Chondrocyte (in vitro differentiated cells): Measurements from ENCODE around the gene RASGRP1. TPM values are rescaled to one million over a fixed set of nuclear protein-coding genes. Genes with fewer than 3 reads are reported as not detected.

Experiments used
- DNase-seq: peaks from one replicate; pipeline ENCODE4 v3.0.0; 2021; ENCODE audit warnings: mixed read lengths, low spot score
- H3K27ac Mint-ChIP-seq: one replicate; pipeline ENCODE4 v1.8.0; 2021; ENCODE audit warnings: mild to moderate bottlenecking, moderate library complexity, mixed read lengths; ENCODE audit not compliant: unreplicated experiment
- H3K27me3 Mint-ChIP-seq: 2 replicates; pipeline ENCODE4 v1.8.0; 2021; ENCODE audit warnings: low read depth, mixed read lengths
- H3K36me3 Mint-ChIP-seq: 2 replicates; pipeline ENCODE4 v1.8.0; 2021; ENCODE audit warnings: low read depth, mixed read lengths
- H3K4me1 Mint-ChIP-seq: 2 replicates; pipeline ENCODE4 v1.8.0; 2021; ENCODE audit warnings: low read depth, mild to moderate bottlenecking, mixed read lengths
- H3K4me3 Mint-ChIP-seq: one replicate; pipeline ENCODE4 v1.8.0; 2021; ENCODE audit warnings: mild to moderate bottlenecking, moderate library complexity, mixed read lengths; ENCODE audit not compliant: unreplicated experiment
- H3K9me3 Mint-ChIP-seq: 2 replicates; pipeline ENCODE4 v1.8.0; 2021; ENCODE audit warnings: low read depth, mixed read lengths
- total RNA-seq: library from RNA; stranded (reverse); gene quantifications from 3 replicates; pipeline ENCODE4 v1.2.1, GENCODE V29; 2021
- TF ChIP-seq, protein P1 (sequence below): fragments of 200-600 bp; sonication (generic); IDR thresholded peaks from 2 replicates; pipeline ENCODE4 v1.5.0; 2021; ENCODE audit warnings: antibody characterized with exemption, mild to moderate bottlenecking, moderate library complexity

Gene RASGRP1
- total RNA-seq, 1 donor from 2014 or later = 0.52 TPM

DNA sequence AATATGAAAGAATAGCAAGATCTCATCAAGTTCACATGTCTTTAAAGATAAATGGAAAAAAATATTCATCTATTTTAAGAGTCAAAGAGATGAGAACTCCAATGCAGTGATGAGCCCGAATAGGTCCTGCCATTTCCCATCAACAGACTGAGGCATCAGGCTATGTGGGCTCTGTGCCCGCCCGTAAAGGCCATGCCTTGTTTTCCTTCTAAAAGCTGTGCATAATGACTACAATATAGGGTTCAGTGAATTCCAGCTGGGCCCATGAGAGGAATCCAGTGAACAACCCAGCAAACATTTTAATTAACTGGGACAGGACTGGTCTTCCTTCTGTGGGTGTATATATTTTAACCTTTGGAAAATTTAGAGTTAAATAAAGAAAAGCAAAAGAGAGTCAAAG lies 44.6 kb downstream of the RASGRP1 start:
- Mint-ChIP-seq H3K27ac (no peak overlapping the region), H3K4me3 (no peak overlapping the region), H3K4me1 (peaks cover 4% of the 10 kb centered on the region), H3K27me3 (peaks cover 1% of the 10 kb centered on the region), H3K36me3 (no peaks in the 10 kb centered on the region), H3K9me3 (no peaks in the 10 kb centered on the region)
- no peak for DNase-seq
- TF ChIP-seq, protein P1, sequence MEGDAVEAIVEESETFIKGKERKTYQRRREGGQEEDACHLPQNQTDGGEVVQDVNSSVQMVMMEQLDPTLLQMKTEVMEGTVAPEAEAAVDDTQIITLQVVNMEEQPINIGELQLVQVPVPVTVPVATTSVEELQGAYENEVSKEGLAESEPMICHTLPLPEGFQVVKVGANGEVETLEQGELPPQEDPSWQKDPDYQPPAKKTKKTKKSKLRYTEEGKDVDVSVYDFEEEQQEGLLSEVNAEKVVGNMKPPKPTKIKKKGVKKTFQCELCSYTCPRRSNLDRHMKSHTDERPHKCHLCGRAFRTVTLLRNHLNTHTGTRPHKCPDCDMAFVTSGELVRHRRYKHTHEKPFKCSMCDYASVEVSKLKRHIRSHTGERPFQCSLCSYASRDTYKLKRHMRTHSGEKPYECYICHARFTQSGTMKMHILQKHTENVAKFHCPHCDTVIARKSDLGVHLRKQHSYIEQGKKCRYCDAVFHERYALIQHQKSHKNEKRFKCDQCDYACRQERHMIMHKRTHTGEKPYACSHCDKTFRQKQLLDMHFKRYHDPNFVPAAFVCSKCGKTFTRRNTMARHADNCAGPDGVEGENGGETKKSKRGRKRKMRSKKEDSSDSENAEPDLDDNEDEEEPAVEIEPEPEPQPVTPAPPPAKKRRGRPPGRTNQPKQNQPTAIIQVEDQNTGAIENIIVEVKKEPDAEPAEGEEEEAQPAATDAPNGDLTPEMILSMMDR = no peak

DNA sequence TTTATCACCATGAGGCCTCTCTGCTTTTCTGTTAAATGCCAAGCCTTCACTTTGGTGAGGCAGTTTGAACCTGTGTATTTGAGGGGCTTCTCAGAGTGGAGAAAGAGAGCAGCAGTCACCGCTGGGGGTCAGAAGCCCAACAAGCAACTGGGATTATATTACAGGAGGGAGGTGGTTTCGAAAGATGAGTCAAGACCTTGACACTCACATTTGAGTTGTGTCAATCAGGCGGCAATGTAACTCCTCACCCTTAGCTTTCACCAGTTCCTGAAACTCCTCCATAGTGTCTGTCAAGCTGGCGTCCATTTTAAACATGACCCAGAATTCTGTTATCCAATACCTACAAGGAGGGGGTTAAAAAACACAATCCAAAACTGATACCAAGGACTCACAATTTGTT lies 46.5 kb downstream of the RASGRP1 start:
- Mint-ChIP-seq H3K27ac (no peak overlapping the region), H3K9me3 (no peaks in the 10 kb centered on the region), H3K4me1 (peaks cover 12% of the 10 kb centered on the region), H3K4me3 (no peak overlapping the region), H3K36me3 (no peaks in the 10 kb centered on the region), H3K27me3 (peaks cover 1% of the 10 kb centered on the region)
- TF ChIP-seq, protein P1 = no peak
- DNase-seq = no peak

DNA sequence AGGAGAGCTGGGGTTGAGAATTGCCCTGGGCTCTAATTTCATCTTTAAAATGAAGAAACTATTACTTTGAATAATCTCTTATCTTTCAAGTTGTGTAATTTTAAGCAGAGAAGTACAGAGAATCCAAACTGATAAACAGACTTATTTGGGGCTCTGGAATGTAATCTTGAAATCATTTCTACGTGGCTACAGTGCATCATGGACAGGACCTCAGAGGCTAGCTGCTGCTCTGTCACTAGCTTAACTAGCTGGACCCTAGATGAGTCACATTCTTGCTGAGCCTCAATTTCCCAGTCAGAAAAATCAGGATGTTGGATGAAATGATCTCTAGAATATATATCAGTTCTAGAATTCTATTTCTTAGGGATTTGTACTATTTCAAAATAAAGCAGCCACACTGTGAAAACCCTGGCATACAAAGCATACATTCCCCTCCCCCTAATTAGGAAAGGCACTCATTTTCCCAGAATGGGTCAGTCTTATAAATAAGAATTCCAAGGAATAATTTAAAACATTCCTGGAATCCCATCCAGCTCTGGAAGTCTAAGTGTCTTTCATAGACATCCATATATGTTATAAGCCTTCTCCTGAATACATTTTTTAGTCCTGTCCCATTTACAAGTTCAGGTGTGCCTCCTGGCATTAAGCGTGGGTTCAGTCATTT lies 47.2 kb downstream of the RASGRP1 start:
- Mint-ChIP-seq H3K27me3 (no peaks in the 10 kb centered on the region), H3K27ac (no peak overlapping the region), H3K4me1 (peaks cover 12% of the 10 kb centered on the region), H3K36me3 (no peaks in the 10 kb centered on the region), H3K9me3 (no peaks in the 10 kb centered on the region), H3K4me3 (no peak overlapping the region)
- TF ChIP-seq, protein P1 = no peak
- DNase-seq = no peak

DNA sequence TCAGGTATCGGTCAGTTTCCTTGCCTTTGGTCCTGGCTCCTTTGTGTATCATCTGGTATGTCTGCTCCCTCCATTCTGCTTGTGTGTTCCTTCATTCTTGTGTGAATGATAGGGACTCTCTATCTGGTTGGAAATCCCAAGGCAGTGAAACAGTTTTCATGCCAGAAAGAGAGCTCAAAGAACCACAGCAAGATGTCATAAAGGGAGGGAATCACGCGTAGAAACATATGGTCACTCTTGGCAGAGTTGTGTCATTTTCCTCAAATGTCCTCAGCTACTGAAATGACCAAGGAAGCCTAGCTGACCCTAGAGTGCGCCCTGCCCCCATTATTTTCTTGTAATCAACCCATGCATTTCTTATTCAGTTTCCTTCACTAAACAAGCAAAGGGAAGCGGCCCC lies 48.0 kb downstream of the RASGRP1 start:
- H3K4me1 Mint-ChIP-seq = peaks cover 12% of the 10 kb centered on the region
- H3K27me3 Mint-ChIP-seq = no peaks in the 10 kb centered on the region
- no peaks in the 10 kb centered on the region for H3K9me3 Mint-ChIP-seq
- TF ChIP-seq, protein P1 = no peak
- no peak overlapping the region for H3K4me3 Mint-ChIP-seq
- H3K36me3 Mint-ChIP-seq = no peaks in the 10 kb centered on the region
- DNase-seq = no peak
- no peak overlapping the region for H3K27ac Mint-ChIP-seq

DNA sequence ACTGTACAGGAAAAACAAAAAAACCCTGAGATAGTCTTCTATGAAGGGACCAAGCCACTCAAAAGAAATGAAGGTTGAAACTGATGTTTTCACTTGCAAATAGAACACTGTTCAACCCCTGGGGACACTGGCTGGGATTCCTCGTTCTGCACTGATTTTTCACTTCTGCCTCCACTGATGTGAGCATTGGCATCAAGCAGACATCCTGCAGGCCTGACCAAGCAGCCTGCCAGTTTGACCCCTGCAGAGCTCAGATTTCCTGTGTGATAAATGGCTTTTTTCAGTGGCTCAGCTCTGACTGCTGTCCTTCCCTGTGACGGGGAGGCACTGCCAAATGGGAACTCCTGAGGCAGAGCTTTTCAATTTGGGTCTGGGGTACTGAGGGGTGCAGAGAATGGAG lies 50.0 kb downstream of the RASGRP1 start:
- Mint-ChIP-seq H3K27ac (no peak overlapping the region), H3K36me3 (no peaks in the 10 kb centered on the region)
- TF ChIP-seq, protein P1 = no peak

More for the DNA sequence above, 50.0 kb downstream of the RASGRP1 start:
- no peaks in the 10 kb centered on the region for H3K9me3 Mint-ChIP-seq
- DNase-seq = no peak
- H3K4me3 Mint-ChIP-seq = no peak overlapping the region
- no peaks in the 10 kb centered on the region for H3K27me3 Mint-ChIP-seq
- peaks cover 12% of the 10 kb centered on the region for H3K4me1 Mint-ChIP-seq
